HepG2 (cell line): ENCODE results near the gene NUDT21. TPM values are rescaled to one million over a fixed set of nuclear protein-coding genes. Genes with fewer than 3 reads are reported as not detected.

Source experiments
- ATAC-seq: fragments of 200-7000 bp; cut with Tn5 transposase; 3 replicates; pipeline ENCODE4 v1.9.1; 2020; ENCODE audit warnings: mild to moderate bottlenecking, moderate library complexity
- BruUV-seq: library from RNA; stranded (reverse); fragments of 400-500 nt; replicated peaks from 2 replicates; lab custom pipeline; 2021; lab: Mats Ljungman, UMichigan
- CTCF ChIA-PET: fragments of 300-600 bp; formaldehyde crosslinking; extraction: SDS; loops from one replicate; lab custom pipeline; 2021; ENCODE audit warnings: low total read pairs, inconsistent platforms, low intra/inter-chr PET ratio; lab: Yijun Ruan, JAX
- POLR2A ChIA-PET: fragments of 350-600 bp; sonication (Branson Sonifier 250); formaldehyde crosslinking; loops from one replicate; lab custom pipeline; 2020; ENCODE audit warnings: antibody characterized with exemption, inconsistent platforms; lab: Yijun Ruan, JAX
- DNase-seq: peaks from one replicate; pipeline ENCODE4 v3.0.0-alpha.2; 2015; ENCODE audit warnings: low spot score
- FAIRE-seq: peaks from 3 replicates; lab custom pipeline; 2011; peaks lifted over from hg19 to GRCh38; lab: Jason Lieb, UNC
- H2AFZ ChIP-seq: one replicate; pipeline ENCODE4 v1.6.1; 2011; ENCODE audit warnings: low read length, inconsistent platforms
- H3K27ac ChIP-seq: fragments of 300-600 bp; 3 replicates; pipeline ENCODE4 v1.8.0; 2011; ENCODE audit warnings: mixed run types, mild to moderate bottlenecking, mixed read lengths, low read length, inconsistent platforms; ENCODE audit not compliant: insufficient read depth; ENCODE audit errors: extremely low read length
- H3K27me3 ChIP-seq, 2 experiments: fragments of 200-600 bp in 1 of 2; 2 replicates in 1 of 2; 3 replicates in 1 of 2; pipeline versions ENCODE4 v1.6.0 to v1.8.0; 2011; ENCODE audit warnings: low read length in 2 of 2, mild to moderate bottlenecking in 2 of 2, moderate library complexity in 2 of 2, inconsistent platforms in 1 of 2; ENCODE audit not compliant: insufficient read depth in 2 of 2, control insufficient read depth in 1 of 2
- H3K36me3 ChIP-seq, 2 experiments: fragments of 200-600 bp in 1 of 2; replicated peaks in 1 of 2; 2 replicates in 1 of 2; 3 replicates in 1 of 2; pipeline versions ENCODE4 v1.5.1 to v1.8.0; 2011; ENCODE audit warnings: low read length in 2 of 2, inconsistent platforms in 1 of 2; ENCODE audit not compliant: insufficient read depth in 2 of 2, control insufficient read depth in 1 of 2
- H3K4me1 ChIP-seq: 2 replicates; pipeline ENCODE4 v1.5.1; 2012; ENCODE audit warnings: low read length, inconsistent platforms; ENCODE audit not compliant: insufficient read depth
- H3K4me2 ChIP-seq: 2 replicates; pipeline ENCODE4 v1.6.0; 2011; ENCODE audit warnings: low read depth, low read length, inconsistent platforms
- H3K4me3 ChIP-seq, 3 experiments: fragments of 200-600 bp in 1 of 3; sonication (generic), shearing (Covaris generic) in 1 of 3; replicated peaks in 1 of 3; 2 replicates each; pipeline ENCODE4 v1.5.1; 2011 to 2016; ENCODE audit warnings: low read length in 3 of 3, inconsistent platforms in 2 of 3, low read depth in 2 of 3, mild to moderate bottlenecking in 2 of 3, control low read depth in 1 of 3, mixed read lengths in 1 of 3; ENCODE audit not compliant: insufficient read depth in 1 of 3
- H3K79me2 ChIP-seq: one replicate; pipeline ENCODE4 v1.6.1; 2011; ENCODE audit warnings: low read length, inconsistent platforms; ENCODE audit not compliant: insufficient read depth
- H3K9ac ChIP-seq: 2 replicates; pipeline ENCODE4 v1.6.0; 2011; ENCODE audit warnings: mild to moderate bottlenecking, low read depth, low read length, inconsistent platforms; ENCODE audit not compliant: insufficient read depth
- H3K9me3 ChIP-seq: 2 replicates; pipeline ENCODE4 v1.5.1; 2012; ENCODE audit warnings: mild to moderate bottlenecking, low read length
- H4K20me1 ChIP-seq: 2 replicates; pipeline ENCODE4 v1.6.0; 2011; ENCODE audit warnings: inconsistent platforms, mild to moderate bottlenecking, low read length, moderate library complexity; ENCODE audit not compliant: insufficient read depth
- ATF7-NPFF ChIP-seq: sonication (generic); formaldehyde crosslinking; IDR thresholded peaks from 2 replicates; pipeline ENCODE4 v1.8.1; 2023; ENCODE audit warnings: mild to moderate bottlenecking, low read depth, missing genetic modification reagents, moderate library complexity
- CC2D1A ChIP-seq: sonication (generic); formaldehyde crosslinking; IDR thresholded peaks from 2 replicates; pipeline ENCODE4 v1.8.1; 2023; ENCODE audit warnings: mild to moderate bottlenecking, missing genetic modification reagents
- CSRNP2 ChIP-seq: sonication (generic); formaldehyde crosslinking; conservative IDR thresholded peaks from 2 replicates; pipeline ENCODE4 v1.8.0; 2022; ENCODE audit warnings: low read depth, missing genetic modification reagents
- GPN1 ChIP-seq: sonication (generic); formaldehyde crosslinking; IDR thresholded peaks from 2 replicates; pipeline ENCODE4 v1.5.1; 2020; ENCODE audit warnings: missing genetic modification reagents, borderline replicate concordance
- HBP1 ChIP-seq: IDR thresholded peaks from 2 replicates; pipeline ENCODE4 v1.6.1; 2016; ENCODE audit warnings: low read depth, control low read depth
- NONO ChIP-seq, 2 experiments: fragments of 450-650 bp in 1 of 2; sonication (generic) in 1 of 2; formaldehyde crosslinking in 1 of 2; IDR thresholded peaks in 1 of 2; conservative IDR thresholded peaks in 1 of 2; 2 replicates each; pipeline versions ENCODE4 v1.6.1 to v1.8.0; 2017 to 2022; ENCODE audit warnings: mild to moderate bottlenecking in 1 of 2, missing genetic modification reagents in 1 of 2, moderate library complexity in 1 of 2
- TBL1XR1 ChIP-seq: fragments of 150-350 bp; IDR thresholded peaks from 2 replicates; pipeline ENCODE4 v1.6.1; 2014; ENCODE audit warnings: borderline replicate concordance, low read length; ENCODE audit not compliant: partially characterized antibody
- ZHX1 ChIP-seq: sonication (generic); formaldehyde crosslinking; IDR thresholded peaks from 2 replicates; pipeline ENCODE4 v1.8.1; 2022; ENCODE audit warnings: low read depth, mild to moderate bottlenecking, missing genetic modification reagents
- ZNF180 ChIP-seq: sonication (generic); formaldehyde crosslinking; IDR thresholded peaks from 2 replicates; pipeline ENCODE4 v1.4.0; 2020; ENCODE audit warnings: low read depth, missing genetic modification reagents, borderline replicate concordance
- ZNF329 ChIP-seq: sonication (generic); formaldehyde crosslinking; IDR thresholded peaks from 2 replicates; pipeline ENCODE4 v1.9.0; 2021; ENCODE audit warnings: low read depth, mild to moderate bottlenecking, missing genetic modification reagents
- ZNF605 ChIP-seq: sonication (generic); formaldehyde crosslinking; IDR thresholded peaks from 2 replicates; pipeline ENCODE4 v1.8.0; 2022; ENCODE audit warnings: mild to moderate bottlenecking, missing genetic modification reagents
- ZNF710 ChIP-seq: sonication (generic); formaldehyde crosslinking; IDR thresholded peaks from 2 replicates; pipeline ENCODE4 v1.5.0; 2020; ENCODE audit warnings: mild to moderate bottlenecking, missing genetic modification reagents, borderline replicate concordance
- ZNF883 ChIP-seq: sonication (generic); formaldehyde crosslinking; IDR thresholded peaks from 2 replicates; pipeline ENCODE4 v1.5.1; 2020; ENCODE audit warnings: mild to moderate bottlenecking, missing genetic modification reagents; ENCODE audit errors: not compliant biosample characterization
- WGBS: methylation state at CpG from one replicate; pipeline ENCODE4 v1.1.6; 2017; ENCODE audit warnings: low lambda C conversion rate; 5-methylcytosine and 5-hydroxymethylcytosine counted together
- in situ Hi-C: cut with HindIII; loops from 2 replicates; pipeline ENCODE4 v1.10.0; 2017; ENCODE audit warnings: low pct_unique_long_range_greater_than_20kb; ENCODE audit not compliant: extremely low pct_ligation_motif_present
- intact Hi-C: fragments of 100-400 bp; cut with micrococcal nuclease; formaldehyde crosslinking; loops from one replicate; pipeline ENCODE4 v1.10.0; 2022; ENCODE audit not compliant: unreplicated experiment
- polyA plus RNA-seq, 8 experiments: library from polyadenylated mRNA; depleted of rRNA in 3 of 8; stranded (reverse) in 7 of 8; unstranded in 1 of 8; fragments of >200 nt; fragmentation: Illumina TruSeq in 4 of 8; extraction: Trizol in 4 of 8; gene quantifications; 2 replicates each; pipeline versions ENCODE4 v1.2.1 to v1.2.3, GENCODE V29; 2011 to 2016; ENCODE audit warnings: low read depth in 4 of 8, missing spikeins in 1 of 8, mixed read lengths in 1 of 8; ENCODE audit not compliant: insufficient read depth in 1 of 8
- total RNA-seq, 5 experiments: library from RNA; depleted of rRNA; stranded (reverse); fragments of >200 nt; fragmentation: Illumina TruSeq; extraction: Trizol; gene quantifications; 2 replicates each; pipeline ENCODE4 v1.2.3, GENCODE V29; 2016; ENCODE audit warnings: low read depth in 1 of 5

NUDT21 gene
- total and polyA plus RNA-seq, 2 of the 13 experiments (the other 11 are each of a cell fraction or from before 2014, with no cell fraction given), result 177 to 210 TPM

- intact Hi-C loops (no loop called here), in situ Hi-C loops (no loop called here)
- Histone ChIP-seq H3K27ac (no peak overlapping the region), H3K4me3 (no peak overlapping the region), H3K4me1 (peaks cover 2% of the 10 kb centered on the region; the same call in 1 of the 2 replicates), H3K9ac (no peak overlapping the region), H4K20me1 (no peaks in the 10 kb centered on the region), H3K9me3 (no peaks in the 10 kb centered on the region), H3K4me2 (no peak overlapping the region), H2AFZ (no peak overlapping the region), H3K36me3 (peaks cover 20 to 60% of the 10 kb centered on the region in 2 experiments), H3K27me3 (no peaks in the 10 kb centered on the region), H3K79me2 (no peaks in the 10 kb centered on the region)
- POLR2A ChIA-PET, result no interaction called here
- WGBS, result 95% methylated on average over 3 of the region's 3 CpGs
- FAIRE-seq (no peak), ATAC-seq (no peak), DNase-seq (no peak)
- BruUV-seq, result no TSS peak
- no peak for TF ChIP-seq ZNF329 (CRISPR knock-in tag)
- no peak for TF ChIP-seq CC2D1A
- TF ChIP-seq ATF7-NPFF (CRISPR knock-in tag), result no peak
- no peak for TF ChIP-seq ZNF883 (CRISPR knock-in tag)
- TF ChIP-seq NONO (IDR thresholded peaks at IDR 0.05), result no peak
- TF ChIP-seq NONO (CRISPR knock-in tag; conservative IDR thresholded peaks at IDR 0.05), result no peak
- no peak for TF ChIP-seq TBL1XR1
- TF ChIP-seq ZNF180, result no peak
- no peak for TF ChIP-seq HBP1
- no peak for TF ChIP-seq ZNF710 (CRISPR knock-in tag)
- no peak for TF ChIP-seq ZHX1 (CRISPR knock-in tag)
- no peak for TF ChIP-seq CSRNP2 (CRISPR knock-in tag)
- no peak for TF ChIP-seq ZNF605
- no peak for TF ChIP-seq GPN1 (CRISPR knock-in tag)
- CTCF ChIA-PET, result no interaction called here
These were observed 61.6 kb downstream of the NUDT21 start for GRCh38 chr16:56389554-56389953.
